Renal cortical epithelial cell (primary cell): ENCODE data around the gene PEDS1. TPM values are rescaled to one million over a fixed set of nuclear protein-coding genes. Genes with fewer than 3 reads are reported as not detected.
"Not testable (repeated sequence)": the region's sequence is repeated elsewhere in the genome, so short reads cannot be mapped to it uniquely, and the experiment has no call there.

Experiments used
- DNase-seq: peaks from one replicate; pipeline ENCODE4 v3.0.0-alpha.2; 2011; ENCODE audit warnings: low read depth
- total RNA-seq: library from RNA; depleted of rRNA; stranded (reverse); fragments of >200 nt; gene quantifications from 2 replicates; pipeline ENCODE4 v1.2.3, GENCODE V29; 2014

The PEDS1 gene
- total RNA-seq, 1 donor from 2014 or later = 22.6 TPM

- no peak for DNase-seq
These were observed 38.4 kb downstream of the PEDS1 start for GRCh38 chr20:50115041-50115512.

- DNase-seq = no peak
These were observed 39.9 kb downstream of the PEDS1 start for GRCh38 chr20:50113420-50114224.

GRCh38 chr20:50112512-50113419 is 40.8 kb downstream of the PEDS1 start, which contains the start of gene UBE2V1:
TSS of gene UBE2V1 (minus strand) at chr20:50113150. CDS start at chr20:50113128, 22 bp downstream.
- DNase-seq = peak; percentile 53

GRCh38 chr20:50111829-50112495 is 41.6 kb downstream of the PEDS1 start:
- DNase-seq = no peak

- DNase-seq = peak; percentile 69
These were observed 42.2 kb downstream of the PEDS1 start for GRCh38 chr20:50111120-50111828.

- DNase-seq = peak; percentile 81
These were observed 43.1 kb downstream of the PEDS1 start for GRCh38 chr20:50110141-50111047.

- DNase-seq = no peak
These were observed 44.8 kb downstream of the PEDS1 start for GRCh38 chr20:50108556-50109235.

GRCh38 chr20:50107796-50108331 is 45.7 kb downstream of the PEDS1 start:
- DNase-seq = no peak

GRCh38 chr20:50107086-50107660 is 46.4 kb downstream of the PEDS1 start:
- no peak for DNase-seq

- DNase-seq = not testable (repeated sequence)
These were observed 46.9 kb downstream of the PEDS1 start for GRCh38 chr20:50106669-50107068.

Other genes starting within 250 kb of the PEDS1 start
- gene SPATA2, start 238.2 kb downstream of the PEDS1 start, total RNA-seq = 0.87 and 5.7 TPM in 2 replicates
- 180 and 196 TPM in 2 replicates for gene RNF114, start 217.3 kb downstream of the PEDS1 start, total RNA-seq
- 0.52 and 2.7 TPM in 2 replicates for gene SNAI1, start 170.7 kb downstream of the PEDS1 start, total RNA-seq
- gene UBE2V1, start 40.6 kb downstream of the PEDS1 start, total RNA-seq = 15.5 and 56.4 TPM in 2 replicates
- gene CEBPB, start 37.1 kb upstream of the PEDS1 start, total RNA-seq = 35.3 and 50.4 TPM in 2 replicates